ENCODE measurements around the gene MEX3D.

MEX3D gene

GRCh38 chr19:1525343-1525742 is 42.8 kb downstream of the MEX3D start:
- Histone ChIP-seq H4K20me1 (ENCODE audit: insufficient read depth, low read length) (no peaks in the 10 kb centered on the region), H3K4me2 (ENCODE audit: insufficient read depth, low read length) (no peak overlapping the region), H3K27ac (ENCODE audit: low read length) (no peak overlapping the region), H3K4me3 (ENCODE audit: low read depth in 1 of 2, low read length in 2 of 2) (no peak overlapping the region), H3K79me2 (ENCODE audit: insufficient read depth, low read length) (no peaks in the 10 kb centered on the region), H2AFZ (ENCODE audit: low read depth, low read length) (no peak overlapping the region), H3K27me3 (ENCODE audit: insufficient read depth, low read length, poor library complexity) (no peaks in the 10 kb centered on the region), H3K36me3 (ENCODE audit: insufficient read depth, low read length) (no peaks in the 10 kb centered on the region), H3K9me3 (ENCODE audit: insufficient read depth, low read length, severe bottlenecking) (no peaks in the 10 kb centered on the region), H3K9ac (ENCODE audit: low read depth, low read length) (no peak overlapping the region), H3K4me1 (ENCODE audit: insufficient read depth, low read length) (no peaks in the 10 kb centered on the region)
- no peak for ATAC-seq (ENCODE audit: insufficient read depth, low read depth)
- DNase-seq: no peak
- TF ChIP-seq EZH2 (IDR thresholded peaks at IDR 0.05; ENCODE audit: borderline replicate concordance, low read depth, low read length, severe bottlenecking): no peak
- TF ChIP-seq CTCF (IDR thresholded peaks at IDR 0.05; ENCODE audit: borderline replicate concordance, extremely low read depth, low read length, poor library complexity, severe bottlenecking): no peak

GRCh38 chr19:1524972-1525325 is 43.2 kb downstream of the MEX3D start:
- Histone ChIP-seq H3K4me3 (ENCODE audit: low read depth in 1 of 2, low read length in 2 of 2) (no peak overlapping the region), H3K27me3 (ENCODE audit: insufficient read depth, low read length, poor library complexity) (no peaks in the 10 kb centered on the region), H3K36me3 (ENCODE audit: insufficient read depth, low read length) (no peaks in the 10 kb centered on the region), H3K4me1 (ENCODE audit: insufficient read depth, low read length) (no peaks in the 10 kb centered on the region), H3K79me2 (ENCODE audit: insufficient read depth, low read length) (no peaks in the 10 kb centered on the region), H4K20me1 (ENCODE audit: insufficient read depth, low read length) (no peaks in the 10 kb centered on the region), H3K27ac (ENCODE audit: low read length) (no peak overlapping the region), H3K9me3 (ENCODE audit: insufficient read depth, low read length, severe bottlenecking) (no peaks in the 10 kb centered on the region), H3K4me2 (ENCODE audit: insufficient read depth, low read length) (no peak overlapping the region), H3K9ac (ENCODE audit: low read depth, low read length) (no peak overlapping the region), H2AFZ (ENCODE audit: low read depth, low read length) (no peak overlapping the region)
- DNase-seq: no peak
- no peak for ATAC-seq (ENCODE audit: insufficient read depth, low read depth)
- TF ChIP-seq EZH2 (IDR thresholded peaks at IDR 0.05; ENCODE audit: borderline replicate concordance, low read depth, low read length, severe bottlenecking) (no peak), CTCF (IDR thresholded peaks at IDR 0.05; ENCODE audit: borderline replicate concordance, extremely low read depth, low read length, poor library complexity, severe bottlenecking) (no peak)

DNA sequence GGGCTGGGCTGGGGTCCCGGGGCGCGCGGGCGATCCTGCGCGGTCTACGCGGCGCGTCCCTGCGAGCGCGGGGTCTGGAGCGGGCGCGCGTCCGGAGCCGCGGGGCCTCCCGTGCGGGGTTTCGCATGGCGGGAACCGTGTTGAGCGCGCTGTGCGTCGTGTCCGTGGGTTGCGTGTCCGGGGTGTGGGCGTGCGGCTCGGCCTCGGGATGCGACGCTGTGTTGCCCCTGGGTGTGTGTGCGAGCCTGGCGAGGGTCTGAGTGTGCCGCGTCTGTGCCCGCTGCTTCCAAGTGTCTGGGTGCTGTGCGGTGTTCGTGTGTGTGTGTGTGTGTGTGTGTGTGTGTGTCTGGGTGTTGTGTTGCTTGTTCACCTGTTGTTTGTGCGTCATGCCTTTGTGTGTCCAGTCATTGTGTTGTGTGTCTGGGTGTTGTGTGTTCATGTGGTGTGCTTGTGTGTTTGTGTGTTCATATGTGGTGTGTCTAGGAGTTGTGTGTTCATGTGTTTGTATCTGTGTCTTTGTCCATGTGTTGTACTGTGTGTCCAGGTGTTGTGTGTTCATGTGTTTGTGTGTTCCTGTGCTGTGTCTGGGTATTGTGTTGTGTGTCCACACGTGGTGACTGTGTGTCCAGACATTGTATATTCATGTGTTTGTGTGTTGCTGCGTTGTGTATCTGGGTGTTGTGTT is 43.7 kb downstream of the MEX3D start:
- no peak overlapping the region for H3K27ac ChIP-seq (ENCODE audit: low read length)
- H3K9me3 ChIP-seq (ENCODE audit: insufficient read depth, low read length, severe bottlenecking): no peaks in the 10 kb centered on the region
- no peak overlapping the region for H3K4me2 ChIP-seq (ENCODE audit: insufficient read depth, low read length)
- H3K4me3 ChIP-seq (ENCODE audit: low read depth in 1 of 2, low read length in 2 of 2): no peak overlapping the region
- H4K20me1 ChIP-seq (ENCODE audit: insufficient read depth, low read length): no peaks in the 10 kb centered on the region
- H2AFZ ChIP-seq (ENCODE audit: low read depth, low read length): no peak overlapping the region
- ATAC-seq (ENCODE audit: insufficient read depth, low read depth) (no peak), DNase-seq (no peak)
- H3K9ac ChIP-seq (ENCODE audit: low read depth, low read length): no peak overlapping the region
- no peaks in the 10 kb centered on the region for H3K36me3 ChIP-seq (ENCODE audit: insufficient read depth, low read length)
- no peaks in the 10 kb centered on the region for H3K4me1 ChIP-seq (ENCODE audit: insufficient read depth, low read length)
- TF ChIP-seq EZH2 (IDR thresholded peaks at IDR 0.05; ENCODE audit: borderline replicate concordance, low read depth, low read length, severe bottlenecking) (no peak), CTCF (IDR thresholded peaks at IDR 0.05; ENCODE audit: borderline replicate concordance, extremely low read depth, low read length, poor library complexity, severe bottlenecking) (no peak)
- H3K79me2 ChIP-seq (ENCODE audit: insufficient read depth, low read length): no peaks in the 10 kb centered on the region
- no peaks in the 10 kb centered on the region for H3K27me3 ChIP-seq (ENCODE audit: insufficient read depth, low read length, poor library complexity)
